ENCODE data around the gene TEX2.

The TEX2 gene

DNA sequence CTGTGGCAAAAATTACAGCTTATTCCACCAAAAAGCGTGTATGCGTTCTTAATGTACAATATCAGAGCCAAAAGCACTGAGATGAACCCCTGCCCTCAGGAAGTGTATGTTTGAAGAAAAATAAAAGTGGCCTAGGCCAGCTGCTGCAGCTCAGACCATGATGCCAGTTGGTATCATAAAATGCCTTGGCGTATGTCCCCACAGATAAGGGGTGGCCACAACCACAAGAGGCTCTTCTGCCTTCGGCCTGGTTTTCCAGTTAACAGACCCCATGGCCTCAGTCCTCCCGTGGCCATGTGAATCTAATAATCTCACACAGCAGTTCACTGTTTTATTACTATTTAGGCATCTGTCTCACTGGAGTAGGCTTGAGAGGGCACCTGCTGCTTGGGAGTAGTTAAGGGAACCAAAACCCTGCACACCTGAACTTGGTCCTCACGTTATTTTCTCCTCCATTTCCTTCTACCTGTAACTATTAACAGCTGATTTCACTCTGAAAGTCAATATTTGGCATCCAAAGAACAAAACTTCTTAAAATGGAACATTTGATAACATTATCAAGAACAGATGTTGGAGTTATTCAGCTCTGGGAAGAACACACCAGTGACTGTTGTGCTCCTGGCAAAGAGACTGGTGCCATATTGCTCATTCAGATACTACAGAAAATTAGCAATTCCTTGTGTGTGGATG lies 98.3 kb downstream of the TEX2 start:
- no peak overlapping the region for H3K4me2 ChIP-seq (ENCODE audit: low read length)

DNA sequence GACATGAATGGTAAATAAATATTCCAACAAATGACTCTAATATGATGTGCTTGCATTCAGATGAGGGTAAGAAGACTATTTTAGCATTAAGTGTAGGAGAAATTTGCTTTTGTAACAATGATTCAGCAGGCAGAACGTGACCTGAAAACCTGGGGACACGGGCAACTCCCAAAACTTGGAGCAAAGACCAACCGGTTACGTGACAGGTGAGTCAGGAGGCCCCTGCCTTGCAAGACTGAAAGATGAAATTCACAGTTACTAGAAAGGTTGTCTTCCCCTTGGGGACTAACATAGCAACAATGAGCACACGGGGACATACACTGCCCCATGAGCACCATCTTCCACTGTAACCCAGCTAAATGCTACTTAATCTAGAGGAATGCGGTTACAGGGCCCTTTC lies 99.6 kb downstream of the TEX2 start:
- H3K27ac ChIP-seq (ENCODE audit: low read length) = no peak overlapping the region
- H2AFZ ChIP-seq (ENCODE audit: low read depth, low read length) = no peak overlapping the region
- no peak overlapping the region for H3K4me2 ChIP-seq (ENCODE audit: low read length)
- no peaks in the 10 kb centered on the region for H3K27me3 ChIP-seq (ENCODE audit: low read depth, low read length)
- TF ChIP-seq, protein P1, sequence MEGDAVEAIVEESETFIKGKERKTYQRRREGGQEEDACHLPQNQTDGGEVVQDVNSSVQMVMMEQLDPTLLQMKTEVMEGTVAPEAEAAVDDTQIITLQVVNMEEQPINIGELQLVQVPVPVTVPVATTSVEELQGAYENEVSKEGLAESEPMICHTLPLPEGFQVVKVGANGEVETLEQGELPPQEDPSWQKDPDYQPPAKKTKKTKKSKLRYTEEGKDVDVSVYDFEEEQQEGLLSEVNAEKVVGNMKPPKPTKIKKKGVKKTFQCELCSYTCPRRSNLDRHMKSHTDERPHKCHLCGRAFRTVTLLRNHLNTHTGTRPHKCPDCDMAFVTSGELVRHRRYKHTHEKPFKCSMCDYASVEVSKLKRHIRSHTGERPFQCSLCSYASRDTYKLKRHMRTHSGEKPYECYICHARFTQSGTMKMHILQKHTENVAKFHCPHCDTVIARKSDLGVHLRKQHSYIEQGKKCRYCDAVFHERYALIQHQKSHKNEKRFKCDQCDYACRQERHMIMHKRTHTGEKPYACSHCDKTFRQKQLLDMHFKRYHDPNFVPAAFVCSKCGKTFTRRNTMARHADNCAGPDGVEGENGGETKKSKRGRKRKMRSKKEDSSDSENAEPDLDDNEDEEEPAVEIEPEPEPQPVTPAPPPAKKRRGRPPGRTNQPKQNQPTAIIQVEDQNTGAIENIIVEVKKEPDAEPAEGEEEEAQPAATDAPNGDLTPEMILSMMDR (IDR thresholded peaks at IDR 0.05; ENCODE audit: low read depth, low read length) = no peak
- TF ChIP-seq EZH2phosphoT487 (IDR thresholded peaks at IDR 0.05; ENCODE audit: low read depth) = no peak
- no peak overlapping the region for H3K4me3 ChIP-seq (ENCODE audit: low read length)
- no peak overlapping the region for H3K9ac ChIP-seq (ENCODE audit: low read length)
- H3K9me3 ChIP-seq (ENCODE audit: insufficient read depth, low read length) = no peaks in the 10 kb centered on the region
- H4K20me1 ChIP-seq (ENCODE audit: insufficient read depth, low read length) = no peaks in the 10 kb centered on the region
- peaks cover 19% of the 10 kb centered on the region for H3K4me1 ChIP-seq (ENCODE audit: low read length)
- H3K36me3 ChIP-seq (replicated peaks; ENCODE audit: low read depth, low read length) = no peaks in the 10 kb centered on the region
- no peaks in the 10 kb centered on the region for H3K79me2 ChIP-seq (ENCODE audit: low read length)

More for the DNA sequence above, 98.3 kb downstream of the TEX2 start:
- Histone ChIP-seq H2AFZ (ENCODE audit: low read depth, low read length) (no peak overlapping the region), H3K79me2 (ENCODE audit: low read length) (no peaks in the 10 kb centered on the region), H3K9me3 (ENCODE audit: insufficient read depth, low read length) (no peaks in the 10 kb centered on the region), H3K4me3 (ENCODE audit: low read length) (no peak overlapping the region), H4K20me1 (ENCODE audit: insufficient read depth, low read length) (no peaks in the 10 kb centered on the region), H3K9ac (ENCODE audit: low read length) (no peak overlapping the region), H3K27ac (ENCODE audit: low read length) (no peak overlapping the region), H3K4me1 (ENCODE audit: low read length) (peaks cover 15% of the 10 kb centered on the region), H3K27me3 (ENCODE audit: low read depth, low read length) (no peaks in the 10 kb centered on the region), H3K36me3 (replicated peaks; ENCODE audit: low read depth, low read length) (no peaks in the 10 kb centered on the region)
- TF ChIP-seq, protein P1 (IDR thresholded peaks at IDR 0.05; ENCODE audit: low read depth, low read length) = no peak
- TF ChIP-seq EZH2phosphoT487 (IDR thresholded peaks at IDR 0.05; ENCODE audit: low read depth) = no peak

DNA sequence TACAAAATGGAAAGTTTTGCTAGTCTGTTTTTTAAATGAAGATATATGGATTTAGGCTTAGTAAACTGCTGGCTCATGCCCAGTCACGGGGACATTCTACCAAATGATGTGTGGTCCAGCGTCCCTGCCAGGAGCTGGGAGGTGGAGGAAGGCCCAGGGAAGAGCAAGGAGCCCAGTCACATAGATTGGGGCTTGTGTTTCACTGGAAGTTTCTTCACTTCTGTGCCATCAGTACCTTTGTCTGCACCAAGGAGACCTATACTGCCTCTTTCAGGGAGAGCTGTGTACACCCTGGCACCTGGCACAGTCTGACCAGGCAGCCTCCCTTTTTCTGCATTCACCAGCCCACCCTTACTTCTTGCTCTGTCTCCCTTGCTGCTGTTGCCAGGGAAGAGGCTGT lies 100.5 kb downstream of the TEX2 start:
- H3K9ac ChIP-seq (ENCODE audit: low read length) = no peak overlapping the region
- TF ChIP-seq, protein P1 (IDR thresholded peaks at IDR 0.05; ENCODE audit: low read depth, low read length) = no peak
- no peak for TF ChIP-seq EZH2phosphoT487 (IDR thresholded peaks at IDR 0.05; ENCODE audit: low read depth)
- no peaks in the 10 kb centered on the region for H4K20me1 ChIP-seq (ENCODE audit: insufficient read depth, low read length)
- no peaks in the 10 kb centered on the region for H3K79me2 ChIP-seq (ENCODE audit: low read length)
- H3K27me3 ChIP-seq (ENCODE audit: low read depth, low read length) = no peaks in the 10 kb centered on the region
- H3K4me1 ChIP-seq (ENCODE audit: low read length) = peaks cover 15% of the 10 kb centered on the region
- no peaks in the 10 kb centered on the region for H3K36me3 ChIP-seq (replicated peaks; ENCODE audit: low read depth, low read length)
- H3K9me3 ChIP-seq (ENCODE audit: insufficient read depth, low read length) = no peaks in the 10 kb centered on the region
- no peak overlapping the region for H3K4me3 ChIP-seq (ENCODE audit: low read length)
- H2AFZ ChIP-seq (ENCODE audit: low read depth, low read length) = no peak overlapping the region
- no peak overlapping the region for H3K4me2 ChIP-seq (ENCODE audit: low read length)
- H3K27ac ChIP-seq (ENCODE audit: low read length) = no peak overlapping the region

DNA sequence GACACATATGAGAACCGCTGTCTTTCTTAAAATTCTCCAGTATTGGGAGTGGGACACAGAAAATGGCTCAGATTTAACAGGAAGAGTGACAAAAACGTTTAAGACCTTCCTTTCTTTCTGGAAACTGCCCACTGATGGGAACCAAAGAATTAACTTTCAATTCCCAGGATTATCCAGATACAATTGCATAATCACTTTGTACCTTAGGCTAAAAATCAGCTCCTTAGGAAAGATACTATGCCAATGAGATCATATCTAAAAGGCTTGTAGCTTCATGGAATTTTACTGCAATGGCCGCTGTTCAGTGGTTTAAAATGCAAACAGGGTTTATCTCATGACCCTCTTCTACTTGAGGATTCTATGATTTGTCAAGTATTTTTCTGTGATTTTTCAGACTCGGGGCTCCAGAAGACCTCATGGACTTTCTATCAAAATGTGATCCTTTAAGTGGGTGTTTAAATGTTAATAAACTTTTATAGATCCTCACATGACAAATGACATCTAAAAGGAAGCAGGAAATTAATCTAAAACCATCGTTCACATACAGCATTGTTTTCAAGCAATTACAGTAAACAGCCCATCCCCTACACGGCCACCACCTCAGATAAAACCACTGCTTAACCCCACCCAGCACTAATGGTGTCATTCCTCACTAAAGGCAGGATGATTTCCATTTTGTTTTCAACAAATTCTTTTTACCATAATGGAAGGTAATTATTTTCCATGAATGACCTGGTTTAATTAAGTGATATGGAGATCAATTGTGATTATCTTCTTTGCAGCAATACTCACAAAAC lies 101.5 kb downstream of the TEX2 start:
- H3K4me3 ChIP-seq (ENCODE audit: low read length) = no peak overlapping the region
- H3K36me3 ChIP-seq (replicated peaks; ENCODE audit: low read depth, low read length) = no peaks in the 10 kb centered on the region
- no peak for TF ChIP-seq EZH2phosphoT487 (IDR thresholded peaks at IDR 0.05; ENCODE audit: low read depth)
- TF ChIP-seq, protein P1 (IDR thresholded peaks at IDR 0.05; ENCODE audit: low read depth, low read length) = no peak
- no peaks in the 10 kb centered on the region for H4K20me1 ChIP-seq (ENCODE audit: insufficient read depth, low read length)
- H2AFZ ChIP-seq (ENCODE audit: low read depth, low read length) = no peak overlapping the region
- H3K27me3 ChIP-seq (ENCODE audit: low read depth, low read length) = no peaks in the 10 kb centered on the region
- no peak overlapping the region for H3K27ac ChIP-seq (ENCODE audit: low read length)
- peaks cover 10% of the 10 kb centered on the region; the same call in 1 of the 2 replicates for H3K4me1 ChIP-seq (ENCODE audit: low read length)
- H3K9me3 ChIP-seq (ENCODE audit: insufficient read depth, low read length) = no peaks in the 10 kb centered on the region
- no peak overlapping the region for H3K4me2 ChIP-seq (ENCODE audit: low read length)
- H3K79me2 ChIP-seq (ENCODE audit: low read length) = no peaks in the 10 kb centered on the region
- no peak overlapping the region for H3K9ac ChIP-seq (ENCODE audit: low read length)

Measured in OCI-LY3 (cell line).